Calu3 (cell line): Measurements from ENCODE around the gene BRINP1. TPM values are rescaled to one million over a fixed set of nuclear protein-coding genes. Genes with fewer than 3 reads are reported as not detected.

Experiments
- BruUV-seq: library from RNA; stranded (reverse); fragments of 400-500 nt; replicated peaks from 2 replicates; lab custom pipeline; 2021; lab: Mats Ljungman, UMichigan
- CTCF ChIA-PET: fragments of 300-600 bp; sonication (Branson Sonifier 250); formaldehyde crosslinking; loops from one replicate; lab custom pipeline; 2022; ENCODE audit warnings: antibody characterized with exemption; lab: Charles Lee
- DNase-seq: peaks from one replicate; pipeline ENCODE4 v3.0.0; 2022
- H3K27ac Mint-ChIP-seq: one replicate; pipeline ENCODE4 v1.8.0; 2022; ENCODE audit warnings: mixed read lengths; ENCODE audit not compliant: unreplicated experiment
- H3K27me3 Mint-ChIP-seq: one replicate; pipeline ENCODE4 v1.8.0; 2022; ENCODE audit warnings: mixed read lengths; ENCODE audit not compliant: unreplicated experiment
- H3K36me3 Mint-ChIP-seq: one replicate; pipeline ENCODE4 v1.8.0; 2022; ENCODE audit warnings: mild to moderate bottlenecking, moderate library complexity, mixed read lengths; ENCODE audit not compliant: insufficient read depth, unreplicated experiment
- H3K4me1 Mint-ChIP-seq: one replicate; pipeline ENCODE4 v1.8.0; 2022; ENCODE audit warnings: mild to moderate bottlenecking, low read depth, mixed read lengths; ENCODE audit not compliant: unreplicated experiment
- H3K4me3 Mint-ChIP-seq: one replicate; pipeline ENCODE4 v1.8.0; 2022; ENCODE audit warnings: mild to moderate bottlenecking, low read depth, moderate library complexity, mixed read lengths; ENCODE audit not compliant: unreplicated experiment
- H3K9me3 Mint-ChIP-seq: one replicate; pipeline ENCODE4 v1.8.0; 2022; ENCODE audit warnings: low read depth, mixed read lengths; ENCODE audit not compliant: unreplicated experiment
- CTCF ChIP-seq: fragments of 200-600 bp; IDR thresholded peaks from one replicate; pipeline ENCODE4 v1.8.0; 2022; ENCODE audit warnings: antibody characterized with exemption; ENCODE audit not compliant: unreplicated experiment
- intact Hi-C: fragments of 100-400 bp; cut with micrococcal nuclease; formaldehyde crosslinking; loops from one replicate; pipeline ENCODE4 v1.10.0; 2022; ENCODE audit not compliant: unreplicated experiment
- total RNA-seq: library from RNA; stranded (reverse); gene quantifications from 2 replicates; pipeline ENCODE4 v1.2.3, GENCODE V29; 2022

The BRINP1 gene
- total RNA-seq, 1 experiment from 2014 or later, result not detected

- BruUV-seq, result no TSS peak
- Mint-ChIP-seq H3K4me3 (no peak overlapping the region), H3K36me3 (no peaks in the 10 kb centered on the region), H3K27ac (no peak overlapping the region), H3K4me1 (no peaks in the 10 kb centered on the region), H3K9me3 (peaks cover 9% of the 10 kb centered on the region), H3K27me3 (no peaks in the 10 kb centered on the region)
- no peak for TF ChIP-seq CTCF
- intact Hi-C loops, result no loop called here
- no peak for DNase-seq
- CTCF ChIA-PET, result no interaction called here
Observed at GRCh38 chr9:119339056-119339455, 30.2 kb downstream of the BRINP1 start.

DNA sequence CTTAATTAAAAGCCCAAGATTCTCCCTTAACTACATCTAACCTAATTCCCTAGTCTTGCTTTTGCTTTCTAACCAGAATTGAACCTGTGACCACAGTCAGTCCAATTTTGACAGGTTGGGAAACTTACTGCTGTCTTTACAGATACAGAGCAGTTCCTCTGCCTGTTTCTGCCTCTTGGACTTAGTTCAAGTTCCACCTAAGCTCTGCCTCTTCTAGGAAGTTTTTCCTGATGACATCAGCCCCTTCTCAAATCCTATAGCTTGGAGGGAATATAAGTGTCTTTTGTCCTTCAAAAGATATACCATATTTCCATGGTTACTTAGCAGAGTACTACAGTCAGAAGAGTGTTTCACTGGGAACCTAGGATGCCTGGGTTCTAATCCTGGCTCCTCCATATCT lies 31.7 kb downstream of the BRINP1 start:
- DNase-seq, result no peak
- Mint-ChIP-seq H3K4me1 (no peaks in the 10 kb centered on the region), H3K4me3 (no peak overlapping the region), H3K36me3 (no peaks in the 10 kb centered on the region), H3K27ac (no peak overlapping the region), H3K9me3 (peaks cover 6% of the 10 kb centered on the region), H3K27me3 (no peaks in the 10 kb centered on the region)
- intact Hi-C loops, result no loop called here
- no peak for TF ChIP-seq CTCF
- CTCF ChIA-PET, result no interaction called here
- BruUV-seq, result no TSS peak

DNA sequence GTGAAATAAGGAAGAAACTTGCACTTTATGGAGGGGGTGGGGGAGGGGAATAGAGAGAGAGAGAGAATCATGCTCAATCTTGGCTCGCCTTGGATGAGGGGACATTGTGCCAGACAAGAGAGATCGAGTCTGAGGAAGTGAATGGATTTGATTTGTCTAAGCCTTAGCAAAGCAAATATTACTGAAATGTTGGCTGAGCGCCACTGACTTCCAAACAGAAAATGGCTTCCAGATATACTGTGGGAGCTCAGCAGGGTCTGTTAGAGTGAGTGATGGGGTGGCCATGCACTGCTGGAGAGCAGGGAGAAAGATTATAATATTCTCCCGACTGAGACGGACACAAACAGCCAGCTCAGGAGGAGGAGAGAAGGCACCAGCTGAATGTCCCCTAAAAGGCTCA lies 34.5 kb downstream of the BRINP1 start:
- no peak for TF ChIP-seq CTCF
- Mint-ChIP-seq H3K27ac (no peak overlapping the region), H3K36me3 (no peaks in the 10 kb centered on the region), H3K4me1 (no peaks in the 10 kb centered on the region), H3K9me3 (peaks cover 9% of the 10 kb centered on the region), H3K4me3 (no peak overlapping the region), H3K27me3 (no peaks in the 10 kb centered on the region)
- intact Hi-C loops, result no loop called here
- CTCF ChIA-PET, result no interaction called here
- BruUV-seq, result no TSS peak
- no peak for DNase-seq

DNA sequence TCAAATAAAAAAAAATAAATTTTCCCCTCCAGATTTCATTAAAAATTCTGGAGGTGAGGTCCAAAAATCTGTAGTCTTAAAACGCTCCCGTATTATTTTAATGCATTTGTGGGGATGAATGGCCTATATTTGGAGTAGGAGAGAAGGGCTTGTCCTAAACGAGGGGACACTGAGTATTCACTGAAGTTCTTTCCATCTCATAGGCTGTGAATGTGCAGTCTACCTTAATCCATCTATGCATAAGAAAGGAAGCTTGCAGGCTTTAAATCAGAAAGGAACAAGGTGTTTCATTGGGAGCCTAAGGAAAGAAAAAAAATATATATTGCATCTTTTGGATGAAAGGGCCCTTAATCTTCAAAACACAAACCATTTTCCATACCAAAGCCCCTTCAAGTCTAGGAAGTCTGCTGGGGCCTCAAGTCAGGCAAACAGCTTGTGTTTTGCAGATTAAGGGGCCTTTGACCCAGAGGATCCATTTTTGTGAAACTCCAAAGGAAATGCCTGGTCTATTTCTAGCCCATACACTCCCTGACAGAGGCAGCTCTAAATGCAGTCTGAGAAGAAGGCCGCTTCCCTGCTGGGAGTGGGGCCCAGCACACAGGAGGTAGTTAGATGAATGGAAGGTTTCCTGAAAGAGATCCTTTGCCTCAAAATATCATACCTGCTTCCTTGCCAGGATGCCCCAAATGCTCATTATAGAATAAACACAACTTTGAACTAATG lies 35.6 kb downstream of the BRINP1 start:
- H3K36me3 Mint-ChIP-seq, result no peaks in the 10 kb centered on the region
- DNase-seq, result no peak
- no peaks in the 10 kb centered on the region for H3K4me1 Mint-ChIP-seq
- CTCF ChIA-PET, result no interaction called here
- peaks cover 9% of the 10 kb centered on the region for H3K9me3 Mint-ChIP-seq
- BruUV-seq, result no TSS peak
- TF ChIP-seq CTCF, result no peak
- H3K27me3 Mint-ChIP-seq, result no peaks in the 10 kb centered on the region
- no peak overlapping the region for H3K4me3 Mint-ChIP-seq
- H3K27ac Mint-ChIP-seq, result no peak overlapping the region
- intact Hi-C loops, result no loop called here
